Skeletal muscle tissue (tissue), 4 donors: ENCODE results near the gene SSPN. TPM values are rescaled to one million over a fixed set of nuclear protein-coding genes. Genes with fewer than 3 reads are reported as not detected.
A peak's percentile ranks its signal among the peaks of the same experiment; 100 is the strongest.

Source experiments
- H3K27ac ChIP-seq: one replicate; pipeline ENCODE4 v1.7.0; 2013; ENCODE audit warnings: mild to moderate bottlenecking, low read depth, low read length, inconsistent platforms
- H3K27me3 ChIP-seq, 3 donors: one replicate each; pipeline ENCODE4 v1.7.0; 2013; ENCODE audit warnings: low read length in 3 of 3; ENCODE audit not compliant: control insufficient read depth in 3 of 3, insufficient read depth in 3 of 3
- H3K36me3 ChIP-seq, 3 donors: one replicate each; pipeline ENCODE4 v1.7.0; 2013; ENCODE audit warnings: low read length in 3 of 3; ENCODE audit not compliant: control insufficient read depth in 3 of 3, insufficient read depth in 3 of 3
- H3K4me1 ChIP-seq, 3 donors: one replicate each; pipeline ENCODE4 v1.7.0; 2013; ENCODE audit warnings: low read length in 3 of 3, mild to moderate bottlenecking in 3 of 3; ENCODE audit not compliant: control insufficient read depth in 3 of 3, insufficient read depth in 3 of 3
- H3K4me3 ChIP-seq, 3 donors: one replicate each; pipeline ENCODE4 v1.7.0; 2013; ENCODE audit warnings: low read length in 3 of 3
- H3K9ac ChIP-seq, 3 donors: one replicate each; pipeline ENCODE4 v1.7.0; 2013; ENCODE audit warnings: low read length in 3 of 3, mild to moderate bottlenecking in 3 of 3, moderate library complexity in 2 of 3, low read depth in 1 of 3
- H3K9me3 ChIP-seq, 3 donors: one replicate each; pipeline ENCODE4 v1.7.0; 2013; ENCODE audit warnings: low read length in 3 of 3; ENCODE audit not compliant: control insufficient read depth in 3 of 3
- total RNA-seq: library from RNA; depleted of rRNA; stranded (reverse); fragments of >200 nt; gene quantifications from one replicate; pipeline ENCODE4 v1.2.3, GENCODE V29; 2014
- donor health status: Osteomylitis.

SSPN gene
- total RNA-seq, 1 donor from 2014 or later: 56.9 TPM

DNA sequence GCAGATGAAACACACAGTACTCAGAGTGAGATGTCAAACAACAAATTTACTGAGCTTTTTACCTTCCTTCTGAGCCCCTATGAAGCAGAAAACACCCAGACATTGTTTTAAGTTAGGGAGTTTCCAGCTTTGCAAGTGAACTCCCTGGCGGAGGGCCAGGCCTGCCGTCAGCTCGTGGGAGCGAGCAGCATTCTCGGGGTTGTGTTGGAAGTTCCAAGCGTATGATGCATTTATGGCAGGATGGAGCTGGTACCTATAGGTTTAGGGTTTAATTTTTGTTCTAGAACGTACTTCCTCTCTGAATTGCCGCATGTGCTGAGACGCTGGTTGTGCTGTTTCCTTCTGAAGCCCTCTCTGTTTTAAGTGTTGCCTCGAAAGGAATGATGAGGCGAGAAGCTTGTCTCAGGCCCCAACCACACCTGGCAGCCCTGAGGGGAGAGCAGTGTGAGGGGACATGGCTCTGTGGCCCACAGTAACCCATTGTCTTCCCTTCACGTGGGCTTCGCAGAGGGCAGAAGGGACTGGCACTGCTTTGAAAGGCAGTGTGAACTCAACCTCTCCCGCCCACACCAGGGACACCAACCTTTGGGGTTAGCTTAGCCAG is 76.6 kb downstream of the SSPN start:
- H3K4me1 ChIP-seq: peaks cover 26 to 37% (median 37%) of the 10 kb centered on the region in 3 donors
- peak overlapping the region; percentile 13 for H3K27ac ChIP-seq
- no peaks in the 10 kb centered on the region for H3K9me3 ChIP-seq
- no peak overlapping the region for H3K9ac ChIP-seq
- no peak overlapping the region for H3K4me3 ChIP-seq
- H3K27me3 ChIP-seq: no peaks in the 10 kb centered on the region
- H3K36me3 ChIP-seq: no peaks in the 10 kb centered on the region

DNA sequence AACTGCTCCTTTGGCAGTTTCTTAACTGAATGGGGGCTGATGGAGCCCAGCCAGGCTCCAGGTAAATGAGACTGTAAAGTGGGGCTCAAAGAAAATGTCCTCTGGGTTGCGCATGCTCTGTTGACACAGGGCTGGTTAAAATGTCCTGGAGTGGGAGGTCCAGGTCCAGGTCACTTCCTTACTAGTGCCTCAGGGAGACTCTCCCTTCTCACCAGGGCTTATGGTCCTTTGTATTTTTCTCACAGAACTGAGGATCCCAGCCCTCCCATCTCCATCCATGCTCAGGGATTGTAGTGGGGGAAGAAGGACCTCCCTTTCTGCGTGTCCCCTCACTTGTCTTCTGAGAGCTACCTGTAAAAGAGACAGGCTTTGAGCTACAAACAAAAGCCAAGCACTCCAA is 77.5 kb downstream of the SSPN start:
- Histone ChIP-seq H3K4me1 (peaks cover 28 to 37% (median 37%) of the 10 kb centered on the region in 3 donors), H3K9me3 (no peaks in the 10 kb centered on the region), H3K27ac (no peak overlapping the region), H3K36me3 (no peaks in the 10 kb centered on the region), H3K27me3 (no peaks in the 10 kb centered on the region), H3K9ac (no peak overlapping the region), H3K4me3 (no peak overlapping the region)

DNA sequence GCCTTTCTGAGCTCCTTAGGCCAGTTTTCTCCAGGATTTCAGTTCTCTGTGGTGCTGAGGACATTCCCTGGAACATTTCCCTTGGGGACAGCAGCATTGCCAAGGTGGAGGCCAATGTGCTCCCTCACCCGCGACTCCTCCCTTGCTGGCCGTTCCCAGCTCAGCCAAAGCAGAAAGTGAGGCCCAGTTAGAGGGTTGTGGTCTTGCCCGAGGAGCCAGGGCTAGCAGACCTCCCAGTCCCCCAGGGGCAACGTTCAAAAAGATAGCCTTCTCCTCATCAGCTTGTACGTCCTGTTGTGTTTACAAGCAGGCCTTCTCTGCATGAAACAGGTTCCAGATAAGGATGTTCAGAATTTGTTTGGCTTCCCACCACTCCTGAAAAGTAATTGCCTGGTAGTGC is 78.4 kb downstream of the SSPN start:
- H3K9me3 ChIP-seq: no peaks in the 10 kb centered on the region
- no peaks in the 10 kb centered on the region for H3K36me3 ChIP-seq
- peaks cover 37 to 46% (median 37%) of the 10 kb centered on the region in 3 donors for H3K4me1 ChIP-seq
- peak overlapping the region; percentile 63 for H3K27ac ChIP-seq
- no peak overlapping the region for H3K4me3 ChIP-seq
- no peaks in the 10 kb centered on the region for H3K27me3 ChIP-seq
- H3K9ac ChIP-seq: no peak overlapping the region

DNA sequence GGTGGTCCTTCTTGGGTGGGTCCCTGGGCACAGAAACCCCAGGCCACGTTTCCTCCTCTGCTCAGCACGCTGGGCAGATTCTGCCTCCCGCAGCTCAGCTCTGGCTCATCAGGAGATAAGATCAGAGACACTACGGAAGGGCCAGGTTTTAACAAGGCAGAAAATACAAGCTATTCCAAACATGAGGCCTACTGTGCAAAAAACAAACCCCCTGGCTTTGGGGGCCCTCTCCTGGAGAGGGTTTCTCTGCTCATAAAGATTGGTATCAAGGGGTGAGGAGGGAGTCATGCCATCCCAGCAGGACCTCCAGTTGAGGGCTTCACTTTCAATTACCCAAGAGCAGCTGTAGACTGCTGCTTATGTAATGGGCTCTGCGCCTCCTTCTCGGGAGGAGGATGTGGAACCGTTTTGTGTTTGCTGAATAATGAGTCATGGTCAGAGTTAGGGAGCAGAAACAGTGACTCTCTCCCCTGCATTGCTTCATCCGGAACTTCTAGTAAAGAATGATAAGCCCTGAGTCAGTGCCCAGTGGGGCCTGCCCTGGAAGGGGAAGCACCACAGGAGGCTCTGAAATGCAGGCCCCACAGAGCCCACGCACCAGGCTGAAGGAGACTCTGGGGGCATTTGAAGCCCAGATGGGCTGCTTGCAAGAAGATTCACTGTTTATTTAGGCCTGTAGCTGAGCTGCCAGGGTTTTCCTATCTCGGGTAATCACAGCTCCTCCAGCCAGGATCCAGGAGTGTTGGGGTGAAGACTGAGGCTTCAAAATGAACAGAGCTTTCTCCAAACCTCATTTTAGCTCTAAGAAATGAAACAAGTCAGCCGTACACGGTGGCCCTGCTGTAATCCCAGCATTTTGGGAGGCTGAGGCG is 79.3 kb downstream of the SSPN start:
- Histone ChIP-seq H3K27ac (peak overlapping the region; percentile 63), H3K9me3 (no peaks in the 10 kb centered on the region), H3K4me1 (peaks cover 33 to 48% (median 37%) of the 10 kb centered on the region in 3 donors), H3K4me3 (no peak overlapping the region), H3K27me3 (no peaks in the 10 kb centered on the region), H3K9ac (peak overlapping the region; percentile 38 to 58 (median 50)), H3K36me3 (no peaks in the 10 kb centered on the region)

DNA sequence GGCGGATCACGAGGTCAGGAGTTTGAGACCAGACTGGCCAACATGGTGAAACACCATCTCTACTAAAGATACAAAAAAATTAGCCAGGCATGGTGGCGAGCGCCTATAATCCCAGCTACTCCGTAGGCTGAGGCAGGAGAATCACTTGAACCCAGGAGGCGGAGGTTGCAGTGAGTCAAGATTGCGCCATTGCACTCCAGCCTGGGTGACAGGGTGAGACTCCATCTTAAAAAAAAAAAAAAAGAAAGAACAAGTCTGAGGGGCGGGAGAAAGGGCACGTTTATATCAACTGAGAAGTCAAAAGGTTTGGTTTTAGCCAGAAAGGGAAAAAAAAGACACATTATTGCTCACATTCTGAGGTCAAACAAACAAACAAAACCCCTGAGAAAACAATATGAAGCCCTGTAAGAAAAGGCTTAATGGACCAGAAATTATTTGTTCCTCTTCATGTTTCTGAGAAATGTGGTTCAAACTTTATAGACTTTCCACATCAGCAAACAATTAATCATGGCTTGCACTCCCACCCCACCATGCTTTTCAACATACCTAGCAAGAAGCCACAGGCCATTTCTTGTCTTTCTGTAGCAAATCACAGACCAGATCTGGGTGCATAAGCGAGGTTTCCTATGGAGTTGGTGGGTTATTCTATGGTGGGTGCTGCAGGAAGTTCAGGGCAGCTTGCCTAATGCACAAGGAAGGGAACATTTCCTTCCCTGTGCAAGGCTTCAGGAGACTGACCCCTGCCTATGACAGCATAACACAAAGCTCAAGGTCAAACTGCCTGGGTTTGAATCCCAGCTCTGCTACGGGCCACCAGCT is 80.1 kb downstream of the SSPN start:
- H3K27me3 ChIP-seq: no peaks in the 10 kb centered on the region
- H3K9ac ChIP-seq: no peak overlapping the region
- peaks cover 27 to 41% (median 30%) of the 10 kb centered on the region in 3 donors for H3K4me1 ChIP-seq
- H3K9me3 ChIP-seq: no peaks in the 10 kb centered on the region
- peak overlapping the region; percentile 63 for H3K27ac ChIP-seq
- H3K4me3 ChIP-seq: no peak overlapping the region
- no peaks in the 10 kb centered on the region for H3K36me3 ChIP-seq

DNA sequence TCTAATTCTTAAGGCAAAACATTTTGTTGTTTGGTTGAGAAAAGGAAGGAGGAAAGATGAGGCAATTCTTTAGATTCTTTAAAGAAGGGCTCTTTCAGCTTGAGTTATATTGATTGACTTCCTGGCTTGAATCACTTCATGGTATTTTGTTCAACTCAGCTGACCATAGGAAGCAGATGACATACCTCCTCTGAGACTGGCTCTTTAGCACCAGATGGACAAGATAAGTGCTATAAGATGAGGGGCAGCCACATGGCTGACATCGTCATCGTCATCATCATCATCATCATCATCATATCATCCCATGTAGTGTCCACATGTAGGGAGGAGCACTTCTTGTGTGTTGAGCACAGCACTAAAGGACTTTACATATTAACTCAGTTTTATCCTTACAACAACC is 81.3 kb downstream of the SSPN start:
- Histone ChIP-seq H3K36me3 (no peaks in the 10 kb centered on the region), H3K9ac (no peak overlapping the region), H3K4me3 (no peak overlapping the region), H3K27ac (no peak overlapping the region), H3K4me1 (peaks cover 26 to 46% (median 37%) of the 10 kb centered on the region in 3 donors), H3K9me3 (no peaks in the 10 kb centered on the region), H3K27me3 (no peaks in the 10 kb centered on the region)

DNA sequence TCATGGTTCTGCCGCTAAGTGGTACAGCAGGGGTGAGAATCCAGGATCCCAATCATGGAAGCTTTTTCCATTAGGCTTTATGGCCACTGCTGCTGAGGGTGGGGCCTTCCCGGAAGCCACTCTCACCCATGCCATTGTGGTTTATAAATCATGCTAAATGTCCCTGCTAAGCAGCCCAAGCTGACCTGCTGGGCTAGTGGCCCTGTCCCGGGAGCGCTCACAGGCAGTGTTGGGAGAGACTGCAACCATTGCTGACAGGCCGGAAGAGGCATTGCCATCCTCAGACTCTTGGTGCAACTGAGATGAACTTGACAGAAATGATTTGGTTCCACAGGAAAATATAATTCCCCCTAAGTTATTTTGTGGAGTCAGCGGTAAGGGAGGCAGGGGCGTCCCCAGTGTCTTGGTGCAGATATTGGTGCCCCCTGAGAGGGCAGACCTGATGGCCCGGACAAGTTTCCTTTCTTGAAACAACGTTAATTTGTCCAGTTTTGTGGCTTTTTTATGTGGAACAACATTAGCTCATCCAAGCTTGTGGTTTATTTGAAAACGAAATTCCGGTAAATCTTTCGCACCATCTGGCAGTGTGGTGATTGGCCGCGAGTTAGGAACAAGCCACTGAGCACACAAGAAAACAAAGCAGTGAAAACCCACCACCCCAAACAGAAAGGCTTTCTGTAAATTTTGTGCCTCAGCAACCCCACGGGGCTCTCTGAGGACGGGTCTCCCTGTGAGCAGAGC is 82.3 kb downstream of the SSPN start:
- H3K9ac ChIP-seq: no peak overlapping the region
- no peaks in the 10 kb centered on the region for H3K9me3 ChIP-seq
- H3K36me3 ChIP-seq: no peaks in the 10 kb centered on the region
- no peaks in the 10 kb centered on the region for H3K27me3 ChIP-seq
- peaks cover 21 to 37% (median 36%) of the 10 kb centered on the region in 3 donors for H3K4me1 ChIP-seq
- H3K27ac ChIP-seq: no peak overlapping the region
- no peak overlapping the region for H3K4me3 ChIP-seq

DNA sequence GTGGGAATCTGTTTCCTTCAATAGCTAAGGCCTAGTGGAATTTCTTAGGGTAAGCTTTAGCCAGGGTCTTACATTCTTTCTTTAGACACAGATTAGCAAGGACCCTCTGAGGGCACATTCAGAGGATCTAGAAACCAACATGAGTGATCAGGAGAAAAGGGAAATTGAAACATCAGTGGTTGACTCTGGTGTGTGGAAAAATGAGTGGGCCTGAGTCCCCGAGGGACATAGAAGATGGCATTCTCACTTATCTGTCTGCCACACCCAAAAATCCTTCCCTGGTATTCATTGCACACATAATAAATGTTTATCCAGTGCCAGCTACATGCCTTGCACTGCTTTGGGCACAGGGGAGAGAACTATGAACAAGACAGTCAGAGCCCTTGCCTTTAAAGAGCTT is 82.9 kb downstream of the SSPN start:
- Histone ChIP-seq H3K4me1 (peaks cover 21 to 36% (median 36%) of the 10 kb centered on the region in 3 donors), H3K9ac (no peak overlapping the region), H3K27me3 (no peaks in the 10 kb centered on the region), H3K27ac (no peak overlapping the region), H3K9me3 (no peaks in the 10 kb centered on the region), H3K36me3 (no peaks in the 10 kb centered on the region), H3K4me3 (no peak overlapping the region)

DNA sequence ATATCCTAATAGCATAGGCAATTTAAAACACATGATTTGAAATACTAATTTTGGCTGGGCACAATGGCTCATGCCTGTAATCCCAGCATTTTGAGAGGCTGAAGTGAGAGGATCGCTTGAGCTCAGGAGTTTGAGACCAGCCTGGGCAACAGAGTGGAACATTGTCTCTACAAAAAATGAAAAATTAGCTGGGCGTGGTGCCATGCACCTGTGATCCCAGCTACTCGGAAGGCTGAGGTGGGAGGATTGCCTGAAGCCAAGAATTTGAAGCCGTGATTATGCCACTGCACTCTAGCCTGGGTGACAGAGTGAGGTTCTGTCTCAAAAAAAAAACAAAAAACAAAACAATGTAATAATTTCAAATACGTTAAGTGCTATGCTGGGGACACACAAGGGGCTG is 83.3 kb downstream of the SSPN start:
- H3K27me3 ChIP-seq: no peaks in the 10 kb centered on the region
- no peak overlapping the region for H3K4me3 ChIP-seq
- no peak overlapping the region for H3K27ac ChIP-seq
- peaks cover 20 to 36% (median 34%) of the 10 kb centered on the region in 3 donors for H3K4me1 ChIP-seq
- no peaks in the 10 kb centered on the region for H3K9me3 ChIP-seq
- no peaks in the 10 kb centered on the region for H3K36me3 ChIP-seq
- no peak overlapping the region for H3K9ac ChIP-seq
